Activated CD4-positive, CD25-positive, alpha-beta regulatory T cell (primary cell): Measurements from ENCODE around the gene NCOA1.
"Not testable (repeated sequence)": the region's sequence is repeated elsewhere in the genome, so short reads cannot be mapped to it uniquely, and the experiment has no call there.

Source experiments
- DNase-seq, 4 experiments: peaks; one replicate each; lab custom pipeline; 2025; lab: John Stamatoyannopoulos, UW

The NCOA1 gene

DNA sequence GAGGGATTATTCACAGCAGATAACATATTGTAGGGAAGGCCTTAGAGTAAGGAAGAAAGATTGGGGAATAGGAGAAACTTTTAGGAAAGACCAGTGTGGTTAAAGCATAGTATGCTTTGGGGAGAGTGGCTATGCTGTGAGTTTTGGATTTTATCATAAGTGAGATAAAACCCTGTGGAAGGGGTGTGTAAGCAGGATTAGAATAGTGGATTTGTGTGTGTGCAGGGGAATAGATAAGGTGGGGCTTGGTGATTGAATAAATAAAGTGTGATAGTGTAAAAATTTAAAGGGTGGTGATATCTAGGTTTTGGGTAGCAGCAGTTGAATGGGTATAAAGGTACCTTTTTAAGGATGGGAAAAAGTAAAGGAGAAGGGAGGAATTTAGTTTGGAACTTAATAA, 137.7 kb downstream of the NCOA1 start:
- DNase-seq = no peak

DNA sequence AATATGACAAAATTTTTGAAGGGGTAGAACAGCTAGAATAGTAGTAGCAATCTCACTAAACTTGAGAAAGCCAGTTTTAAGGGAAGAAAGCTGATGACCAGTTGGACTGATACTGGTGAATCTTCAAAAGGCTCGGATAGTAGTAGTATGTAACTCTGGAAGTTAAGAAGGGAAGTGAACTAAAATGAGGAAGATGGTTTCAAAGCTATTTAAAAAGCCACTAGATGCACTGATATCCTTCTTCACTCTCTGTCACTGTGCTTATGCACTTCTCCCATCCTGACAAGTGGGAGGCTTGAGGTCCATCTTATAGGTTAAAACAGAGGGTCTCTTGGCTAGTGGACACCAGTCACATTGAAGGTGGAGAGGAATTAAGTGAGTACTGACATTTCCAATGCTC, 141.1 kb downstream of the NCOA1 start:
- no peak for DNase-seq

DNA sequence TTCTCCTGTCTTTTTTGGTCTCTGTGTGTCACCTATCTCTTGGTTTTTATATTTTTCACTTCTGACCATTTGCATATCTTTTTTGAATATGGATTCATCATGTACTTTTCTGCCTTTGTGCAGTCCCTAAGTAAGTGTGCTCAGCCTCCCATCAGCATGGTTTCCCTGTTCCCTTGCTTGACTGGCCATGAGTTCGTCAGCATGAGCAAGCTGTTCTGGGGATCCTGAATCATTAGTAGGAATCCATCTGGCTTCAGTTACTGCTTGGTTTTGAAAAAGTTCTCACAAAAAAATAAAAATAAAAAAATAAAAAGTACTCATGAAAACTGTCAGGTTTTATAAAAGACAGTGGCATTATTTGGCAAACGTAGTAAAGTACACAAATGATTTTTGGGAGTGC, 144.1 kb downstream of the NCOA1 start:
- DNase-seq = no peak

DNA sequence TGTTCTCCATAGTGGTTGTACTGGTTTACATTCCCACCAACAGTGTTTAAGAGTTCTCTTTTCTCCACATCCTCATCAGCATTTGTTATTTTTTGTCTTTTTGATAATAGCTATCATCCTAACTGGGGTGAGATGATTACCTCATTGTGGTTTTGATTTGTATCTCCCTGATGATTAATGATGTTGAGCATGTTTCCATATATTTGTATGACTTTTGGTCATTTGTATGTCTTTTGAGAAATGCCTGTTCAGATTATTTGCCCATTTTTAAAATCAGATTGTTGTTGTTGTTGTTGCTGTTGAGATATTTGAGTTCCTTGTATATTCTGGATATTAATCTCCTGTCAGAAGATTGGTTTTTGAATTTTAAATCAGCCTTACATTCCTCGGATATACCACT, 147.5 kb downstream of the NCOA1 start:
- DNase-seq = no peak

DNA sequence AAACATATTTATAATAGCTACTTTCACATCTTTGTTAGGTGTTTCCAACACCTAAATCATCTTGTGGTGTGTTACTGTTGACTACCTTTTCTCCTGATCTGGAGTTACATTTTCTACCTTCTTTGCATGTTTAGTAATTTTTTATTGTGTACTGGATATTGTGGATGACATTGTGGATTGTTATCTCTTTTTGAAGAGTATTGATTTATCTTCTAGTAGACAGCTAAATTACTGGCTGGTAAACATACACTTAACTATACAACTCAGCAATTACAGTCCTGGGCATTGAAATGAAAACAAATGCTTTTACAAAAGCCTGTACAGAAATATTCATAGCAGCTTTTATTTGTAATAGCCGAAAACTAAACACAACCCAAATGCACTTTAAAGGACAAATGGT, 151.3 kb downstream of the NCOA1 start:
- no peak for DNase-seq

DNA sequence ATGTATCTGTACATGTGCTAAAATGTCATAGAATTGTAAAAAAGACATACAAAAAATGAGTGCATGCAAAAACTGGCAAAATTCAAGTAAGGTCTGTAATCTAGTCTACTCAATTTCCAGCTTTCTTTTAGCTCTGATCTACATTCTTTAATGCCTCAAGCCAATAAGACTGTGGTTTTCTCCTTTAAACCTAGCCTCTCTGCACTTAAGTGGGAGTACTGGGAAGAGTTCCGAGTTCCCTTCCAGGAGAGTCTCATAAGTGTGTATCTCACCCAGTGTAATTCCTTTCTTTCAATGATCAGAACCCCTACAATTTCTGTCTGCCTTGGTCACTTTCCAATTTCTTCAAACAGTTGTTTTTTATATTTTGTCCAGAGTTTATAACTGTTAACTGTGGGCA, 152.0 kb downstream of the NCOA1 start:
- DNase-seq = no peak

DNA sequence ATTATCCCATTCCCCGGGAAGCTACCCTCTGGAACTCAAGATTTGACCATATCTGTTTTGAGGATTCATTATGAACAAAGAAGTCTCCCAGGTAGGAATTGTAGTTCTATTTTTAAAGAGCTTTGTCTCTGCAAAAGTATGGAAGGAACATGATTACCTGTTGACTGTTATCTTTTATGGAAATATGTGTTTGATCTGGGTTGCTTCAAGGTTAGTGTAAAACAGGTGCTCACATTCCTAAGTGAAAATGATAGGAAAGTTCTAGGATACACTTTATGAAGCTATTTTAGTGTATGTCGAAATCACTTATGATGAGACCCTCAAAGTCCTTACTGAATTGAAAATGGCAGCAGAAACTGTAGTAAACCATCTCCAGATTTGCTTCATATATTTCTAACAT, 153.0 kb downstream of the NCOA1 start:
- DNase-seq = no peak

DNA sequence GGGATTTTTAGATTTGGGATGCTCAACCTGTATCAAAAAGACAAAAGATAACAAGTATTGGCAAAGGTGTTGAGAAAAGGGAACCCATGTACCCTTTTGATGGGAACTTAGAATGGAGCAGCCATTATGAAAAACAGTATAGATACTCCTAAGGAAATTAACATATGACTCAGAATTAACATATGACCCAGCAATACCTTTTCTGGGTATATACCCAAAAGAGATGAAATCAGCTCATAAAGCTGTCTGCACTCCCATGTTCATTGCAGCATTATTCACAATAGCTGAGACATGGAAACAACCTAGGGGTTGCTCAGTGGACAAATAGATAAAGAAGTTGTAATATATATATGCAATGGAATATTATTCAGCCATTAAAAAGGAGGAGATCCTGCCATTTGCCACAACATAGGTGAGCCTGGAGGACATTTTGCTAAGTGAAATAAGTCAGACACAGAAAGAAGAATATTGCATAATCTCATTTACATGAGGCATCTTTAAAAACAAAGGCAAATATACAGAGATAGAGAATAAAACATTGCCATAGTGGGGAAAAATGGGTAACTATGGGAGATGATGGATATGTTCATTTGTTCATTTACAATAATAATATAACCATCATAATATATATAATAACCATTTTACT, 160.1 kb downstream of the NCOA1 start:
- no peak for DNase-seq

DNA sequence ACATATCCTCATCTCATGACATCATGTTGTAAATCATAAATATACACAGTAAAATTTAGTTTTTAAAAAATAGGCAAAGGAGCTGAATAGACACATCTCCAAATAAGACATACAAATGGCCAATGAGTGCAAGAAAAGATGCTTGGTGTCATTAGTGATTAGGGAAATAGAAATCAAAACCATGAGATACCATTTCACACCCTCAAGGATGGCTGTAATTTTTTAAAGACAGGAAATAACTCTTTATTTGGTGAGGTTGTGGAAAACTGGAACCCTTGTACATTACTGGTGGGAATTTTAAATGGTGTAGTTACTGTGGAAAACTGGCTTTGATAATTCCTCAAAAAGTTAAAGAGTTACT, 160.6 kb downstream of the NCOA1 start:
- DNase-seq = no peak

DNA sequence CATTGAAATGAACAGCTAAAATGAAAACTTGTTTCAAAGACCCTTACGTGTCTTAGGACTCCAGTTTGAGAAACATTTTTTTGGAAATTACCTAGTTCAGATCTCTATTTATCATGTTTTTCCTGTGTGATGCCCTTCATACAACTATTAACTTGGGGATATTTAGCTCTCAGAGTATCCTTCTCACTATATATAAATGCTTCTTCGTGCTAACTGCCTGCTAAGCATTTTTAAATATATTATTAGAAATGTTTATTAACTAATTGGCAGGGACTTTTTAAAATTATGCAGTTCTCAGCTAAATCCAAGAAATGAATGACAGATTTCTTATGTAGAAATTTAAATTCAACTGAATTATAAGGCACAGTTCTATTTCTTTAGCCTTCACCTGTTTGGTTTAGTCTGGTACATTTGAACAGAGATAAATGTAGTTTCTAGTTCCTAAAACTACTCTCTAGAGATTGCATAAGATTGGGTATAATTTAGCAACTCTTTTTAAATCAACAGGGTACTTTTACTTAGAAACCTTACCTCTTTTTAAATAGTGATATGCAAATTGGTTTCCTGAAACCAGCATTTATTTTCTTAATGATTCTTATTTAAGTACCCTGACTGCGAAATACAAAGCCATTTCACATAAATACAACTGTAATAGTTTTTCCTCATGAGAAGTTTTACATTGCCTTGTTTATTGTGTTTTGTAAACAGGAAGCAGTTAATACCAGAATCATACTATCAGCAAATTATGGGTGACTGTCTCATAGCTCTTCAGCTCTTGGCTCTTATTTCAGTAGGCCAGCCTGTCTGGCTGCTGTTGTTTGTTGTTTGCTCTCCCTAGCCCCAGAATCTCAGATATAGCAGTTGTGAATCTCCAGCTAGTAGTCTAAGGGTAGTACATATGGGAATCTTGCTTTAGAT, 161.5 kb downstream of the NCOA1 start:
- DNase-seq = no peak

DNA sequence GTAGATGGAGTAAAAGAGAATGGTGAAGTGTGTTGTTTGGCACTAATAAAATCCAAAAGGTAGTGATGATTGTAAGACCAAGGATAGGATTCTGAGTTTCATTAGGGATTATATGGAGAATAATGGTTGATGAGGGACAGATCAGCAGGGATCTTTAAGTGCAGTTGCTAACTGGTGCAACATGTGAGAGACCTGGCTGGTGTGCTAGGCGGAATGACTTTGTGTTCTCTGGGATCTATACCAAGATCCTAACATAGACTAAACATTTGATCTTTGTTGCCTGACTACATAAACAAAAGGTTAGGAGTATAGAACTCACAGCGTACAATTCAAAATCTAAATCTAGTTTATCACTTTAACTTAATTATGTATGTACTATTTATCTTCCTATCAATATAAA, 166.8 kb downstream of the NCOA1 start:
- DNase-seq = no peak

DNA sequence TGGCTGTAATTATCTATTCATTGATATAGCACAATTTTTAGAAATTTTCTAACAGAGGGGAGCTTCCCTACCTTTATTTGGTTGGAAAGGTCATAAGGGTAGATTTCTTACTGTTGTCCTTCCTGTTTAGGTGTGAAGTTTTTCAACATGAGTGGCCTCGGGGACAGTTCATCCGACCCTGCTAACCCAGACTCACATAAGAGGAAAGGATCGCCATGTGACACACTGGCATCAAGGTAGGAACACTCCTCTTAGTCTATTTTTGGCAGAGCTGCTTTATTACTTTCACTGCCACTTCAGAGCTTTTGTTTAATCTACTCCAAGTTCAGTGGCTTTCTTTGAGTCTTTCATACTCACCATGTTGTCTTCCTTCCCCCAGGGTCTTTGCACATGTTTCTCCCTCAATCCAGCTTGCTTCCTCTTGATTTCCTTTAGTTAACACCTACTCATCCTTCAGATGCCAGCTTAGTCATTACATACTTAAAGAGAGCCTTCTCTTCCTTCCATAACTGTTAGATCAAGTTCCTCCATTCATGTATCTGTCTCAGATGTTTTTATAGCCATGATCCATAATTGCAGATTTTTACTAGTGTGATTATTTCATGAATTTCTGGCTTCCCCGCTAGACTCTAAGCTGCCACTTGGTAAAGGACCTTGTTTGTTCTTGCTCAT, 167.6 kb downstream of the NCOA1 start:
- DNase-seq = no peak

DNA sequence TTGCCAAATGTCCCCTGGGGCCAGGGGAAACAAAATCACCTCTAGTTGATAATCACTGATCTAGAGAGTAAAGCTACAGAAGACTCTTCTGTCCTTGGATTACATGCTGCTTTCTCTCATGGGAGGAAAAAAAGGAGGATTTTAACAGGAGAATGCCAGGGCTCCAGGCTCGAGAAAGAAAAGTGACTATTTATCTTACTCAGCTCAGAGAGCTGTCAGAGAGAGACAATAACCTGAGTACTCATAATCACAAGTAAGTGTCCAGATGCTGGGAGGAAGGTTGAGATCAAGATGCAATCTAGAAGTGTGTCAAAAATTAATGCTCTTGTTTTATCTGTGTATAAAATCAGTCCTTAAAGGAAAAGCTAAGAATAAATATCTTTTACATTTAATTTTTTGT, 168.8 kb downstream of the NCOA1 start:
- no peak for DNase-seq

DNA sequence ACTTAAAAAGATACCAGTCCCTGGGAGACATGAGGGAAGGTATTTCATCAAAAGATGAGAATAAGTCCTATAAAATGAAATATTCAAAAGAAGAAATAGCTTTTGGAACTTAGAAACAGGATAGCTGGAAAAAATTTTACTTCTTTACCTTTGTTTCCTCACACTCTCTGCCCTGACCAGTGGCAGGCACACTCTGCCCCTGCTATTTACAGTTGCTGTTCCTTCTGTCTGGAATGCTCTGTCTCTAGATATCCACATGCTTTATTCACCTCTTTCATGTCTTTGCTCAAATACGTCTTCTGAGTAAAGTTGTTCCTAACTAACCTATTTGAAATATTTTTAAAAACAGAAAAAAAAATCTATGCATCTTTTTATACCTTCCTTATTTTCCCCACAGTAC, 176.5 kb downstream of the NCOA1 start:
- no peak for DNase-seq

DNA sequence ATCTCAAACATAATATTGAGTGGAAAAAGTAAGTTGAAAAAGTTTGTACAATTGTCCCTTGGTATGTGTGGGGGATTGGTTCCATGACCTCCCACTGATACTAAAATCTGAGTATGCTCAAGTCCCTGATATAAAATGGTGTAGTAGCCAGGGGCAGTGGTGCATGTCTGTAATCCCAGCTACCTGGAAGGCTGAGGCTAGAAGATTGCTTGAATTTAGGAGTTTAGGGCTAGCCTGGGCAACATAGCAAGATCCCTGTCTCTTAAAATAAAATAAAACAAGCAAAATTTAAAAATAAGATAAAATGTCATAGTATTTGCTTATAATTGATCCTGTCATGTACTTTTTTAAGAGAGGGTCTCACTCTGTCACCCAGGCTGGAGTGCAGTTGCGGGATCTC, 180.2 kb downstream of the NCOA1 start:
- no peak for DNase-seq

DNA sequence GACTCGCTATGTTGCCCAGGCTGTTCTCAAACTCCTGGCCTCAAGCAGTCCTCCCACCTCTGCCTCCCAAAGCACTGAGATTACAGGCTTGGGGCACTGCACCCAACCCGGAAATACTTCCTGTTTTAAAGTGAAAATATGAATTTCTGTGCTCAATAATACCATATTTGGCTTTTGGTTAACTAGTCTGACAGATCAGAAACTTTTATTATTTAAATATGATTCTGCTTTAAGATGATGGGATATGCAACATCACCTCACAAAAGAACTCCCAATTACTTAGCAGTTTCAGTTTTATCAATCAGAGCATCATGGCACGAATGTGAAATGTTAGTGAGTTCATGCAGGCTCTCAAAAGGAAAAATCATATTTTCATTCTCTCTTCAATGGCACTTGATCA, 181.5 kb downstream of the NCOA1 start:
- no peak for DNase-seq

DNA sequence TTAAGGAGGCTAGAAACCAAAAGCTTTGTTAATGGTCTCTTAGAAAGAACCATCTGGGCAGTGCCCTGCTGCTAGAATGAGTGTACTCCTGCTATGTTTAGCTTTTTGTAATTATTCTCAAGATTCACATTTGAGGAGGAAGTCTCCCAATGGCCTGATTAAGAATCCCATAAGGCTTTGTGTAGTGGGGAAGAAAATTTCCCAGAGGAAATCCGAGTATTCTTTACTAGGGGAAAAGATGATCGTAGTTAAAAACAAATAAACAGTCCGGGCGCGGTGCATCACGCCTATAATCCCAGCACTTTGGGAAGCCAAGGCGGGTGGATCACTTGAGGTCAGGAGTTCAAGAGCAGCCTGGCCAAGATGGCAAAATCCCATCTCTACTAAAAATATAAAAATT, 184.3 kb downstream of the NCOA1 start:
- DNase-seq = no peak

DNA sequence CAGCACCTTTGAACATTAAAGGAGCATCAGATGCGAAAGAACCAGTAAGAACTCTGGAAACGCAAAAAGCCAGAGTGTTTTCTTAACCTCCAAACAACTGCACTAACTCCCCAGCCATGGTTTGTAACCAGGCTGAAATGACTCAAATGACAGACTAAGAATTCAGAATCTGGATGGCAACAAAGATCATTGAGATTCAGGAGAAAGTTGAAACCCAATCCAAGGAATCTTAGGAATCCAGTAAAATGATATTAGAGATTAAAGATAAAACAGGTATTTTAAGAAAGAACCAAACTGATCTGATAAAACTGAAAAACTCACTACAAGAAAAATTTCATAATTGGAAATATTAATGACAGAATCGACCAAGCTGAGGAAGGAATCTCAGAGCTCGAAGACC, 185.4 kb downstream of the NCOA1 start:
- DNase-seq = no peak

DNA sequence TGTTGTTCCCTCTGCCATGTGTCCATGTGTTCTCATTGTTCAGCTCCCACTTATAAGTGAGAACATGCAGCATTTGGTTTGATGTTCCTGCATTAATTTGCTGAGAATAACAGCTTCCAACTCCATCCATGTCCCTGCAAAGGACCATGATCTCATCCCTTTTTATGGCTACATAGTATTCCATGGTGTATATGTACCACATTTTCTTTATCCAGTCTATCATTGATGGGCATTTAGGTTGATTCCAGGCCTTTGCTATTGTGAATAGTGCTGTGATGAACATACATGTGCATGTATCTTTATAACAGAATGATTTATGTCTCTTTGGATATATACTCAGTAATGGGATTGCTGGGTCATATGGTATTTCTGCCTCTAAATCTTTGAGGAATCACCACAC, 187.0 kb downstream of the NCOA1 start:
- DNase-seq = not testable (repeated sequence)

DNA sequence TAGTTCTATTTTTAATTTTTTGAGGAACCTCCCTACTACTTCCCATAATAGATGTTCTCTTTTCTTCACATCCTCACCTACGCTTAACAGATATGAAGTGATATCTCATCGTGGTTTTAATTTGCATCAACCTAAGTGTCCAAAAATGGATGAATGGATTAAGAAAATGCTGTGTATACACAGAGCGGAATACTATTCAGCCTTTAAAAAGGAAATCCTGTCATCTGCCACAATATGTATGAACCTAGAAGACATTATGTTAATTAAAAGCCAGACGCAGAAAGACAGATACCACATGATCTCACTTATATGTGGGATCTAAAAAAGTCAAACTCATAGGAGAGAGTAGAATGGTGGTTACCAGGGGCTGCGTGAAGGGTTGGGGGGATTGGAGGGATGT, 189.1 kb downstream of the NCOA1 start:
- no peak for DNase-seq

DNA sequence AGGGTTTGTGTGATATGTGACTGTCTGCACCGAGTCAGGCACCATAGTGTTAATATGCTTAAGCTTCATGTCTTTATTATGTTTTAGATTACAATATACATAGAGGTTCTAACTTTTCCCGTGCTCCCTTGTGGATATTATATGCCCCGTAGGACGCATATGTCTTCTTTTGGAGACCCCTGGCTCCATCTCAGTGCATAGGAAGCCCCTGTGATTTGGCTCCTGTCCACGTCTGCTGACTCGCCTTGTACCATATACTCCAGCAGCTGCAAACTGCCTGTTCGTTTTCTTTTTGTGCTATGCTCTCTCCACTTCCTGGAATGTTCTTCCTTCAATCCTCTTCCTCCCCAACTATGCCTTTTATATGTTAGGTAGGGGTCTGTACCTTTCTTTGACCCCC, 191.2 kb downstream of the NCOA1 start:
- no peak for DNase-seq

DNA sequence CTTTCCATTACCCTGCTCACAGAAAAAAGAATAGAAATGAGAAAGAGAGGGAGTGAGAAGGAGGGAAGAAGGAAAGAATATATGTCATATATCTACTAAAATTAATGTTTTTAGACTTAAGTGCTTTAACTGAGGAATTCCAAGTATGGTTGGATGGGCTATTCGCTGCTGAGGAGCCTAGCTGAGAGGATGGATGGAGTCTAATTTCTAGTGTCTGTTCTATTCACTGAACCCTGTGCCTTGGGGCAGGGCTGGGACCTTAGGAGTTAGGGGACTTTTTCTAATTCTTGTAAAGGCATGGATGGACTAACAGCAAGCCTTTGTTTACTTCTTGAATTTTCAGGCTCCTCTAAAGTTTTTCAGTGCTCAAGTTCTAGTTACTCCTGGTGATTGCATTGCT, 192.4 kb downstream of the NCOA1 start:
- no peak for DNase-seq

DNA sequence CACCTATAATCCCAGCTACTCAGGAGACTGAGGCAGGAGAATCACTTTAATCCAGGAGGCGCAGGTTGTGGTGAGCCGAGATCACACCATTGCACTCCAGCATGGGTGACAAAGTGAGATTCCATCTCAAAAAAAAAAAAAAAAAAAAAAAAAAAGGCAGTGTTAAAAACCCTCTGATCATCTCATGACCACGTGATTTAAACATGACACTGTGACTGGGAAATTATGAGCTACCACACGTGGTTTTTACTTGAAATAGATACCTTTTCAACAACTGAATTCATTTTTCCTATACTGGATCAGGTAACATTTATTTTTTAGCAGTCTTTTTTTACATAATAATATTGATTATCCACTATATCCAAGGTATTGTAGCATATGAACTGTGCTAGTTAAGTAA, 199.5 kb downstream of the NCOA1 start:
- DNase-seq = no peak
